Activated CD8-positive, alpha-beta T cell treated with anti-CD3 and anti-CD28 coated beads, Interleukin-2, amount 10 ng/mL, durations not matched to agents 7 days and 5 days (primary cell): Measurements from ENCODE around the gene CTNNBIP1. TPM values are rescaled to one million over a fixed set of nuclear protein-coding genes. Genes with fewer than 3 reads are reported as not detected.

Source experiments
- total RNA-seq, 2 experiments: library from RNA; stranded (reverse); gene quantifications; one replicate each; pipeline ENCODE4 v1.2.3, GENCODE V29; 2021

CTNNBIP1 gene
- total RNA-seq, 2 experiments from 2014 or later, result 18.2 to 23.6 TPM

Other genes starting within 250 kb of the CTNNBIP1 start
- 10 to 100 TPM; 91.1 to 96.8 TPM for gene CLSTN1, start 86.3 kb downstream of the CTNNBIP1 start, total RNA-seq
- gene LZIC, start 33.1 kb upstream of the CTNNBIP1 start, total RNA-seq, result 10 to 100 TPM; 34.7 to 36.3 TPM
- gene NMNAT1, start 33.2 kb upstream of the CTNNBIP1 start, total RNA-seq, result 1 to 10 TPM; 6.2 to 6.3 TPM
- gene RBP7, start 87.0 kb upstream of the CTNNBIP1 start, total RNA-seq, result not detected
- gene UBE4B, start 122.7 kb upstream of the CTNNBIP1 start, total RNA-seq, result 10 to 100 TPM; 30.7 to 32.0 TPM